ENCODE data around the gene GNG12.

- TF ChIP-seq, protein P1, sequence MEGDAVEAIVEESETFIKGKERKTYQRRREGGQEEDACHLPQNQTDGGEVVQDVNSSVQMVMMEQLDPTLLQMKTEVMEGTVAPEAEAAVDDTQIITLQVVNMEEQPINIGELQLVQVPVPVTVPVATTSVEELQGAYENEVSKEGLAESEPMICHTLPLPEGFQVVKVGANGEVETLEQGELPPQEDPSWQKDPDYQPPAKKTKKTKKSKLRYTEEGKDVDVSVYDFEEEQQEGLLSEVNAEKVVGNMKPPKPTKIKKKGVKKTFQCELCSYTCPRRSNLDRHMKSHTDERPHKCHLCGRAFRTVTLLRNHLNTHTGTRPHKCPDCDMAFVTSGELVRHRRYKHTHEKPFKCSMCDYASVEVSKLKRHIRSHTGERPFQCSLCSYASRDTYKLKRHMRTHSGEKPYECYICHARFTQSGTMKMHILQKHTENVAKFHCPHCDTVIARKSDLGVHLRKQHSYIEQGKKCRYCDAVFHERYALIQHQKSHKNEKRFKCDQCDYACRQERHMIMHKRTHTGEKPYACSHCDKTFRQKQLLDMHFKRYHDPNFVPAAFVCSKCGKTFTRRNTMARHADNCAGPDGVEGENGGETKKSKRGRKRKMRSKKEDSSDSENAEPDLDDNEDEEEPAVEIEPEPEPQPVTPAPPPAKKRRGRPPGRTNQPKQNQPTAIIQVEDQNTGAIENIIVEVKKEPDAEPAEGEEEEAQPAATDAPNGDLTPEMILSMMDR (IDR thresholded peaks at IDR 0.05) = no peak
- TF ChIP-seq, protein P2, sequence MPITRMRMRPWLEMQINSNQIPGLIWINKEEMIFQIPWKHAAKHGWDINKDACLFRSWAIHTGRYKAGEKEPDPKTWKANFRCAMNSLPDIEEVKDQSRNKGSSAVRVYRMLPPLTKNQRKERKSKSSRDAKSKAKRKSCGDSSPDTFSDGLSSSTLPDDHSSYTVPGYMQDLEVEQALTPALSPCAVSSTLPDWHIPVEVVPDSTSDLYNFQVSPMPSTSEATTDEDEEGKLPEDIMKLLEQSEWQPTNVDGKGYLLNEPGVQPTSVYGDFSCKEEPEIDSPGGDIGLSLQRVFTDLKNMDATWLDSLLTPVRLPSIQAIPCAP (CRISPR knock-in tag; IDR thresholded peaks at IDR 0.05) = no peak
- TF ChIP-seq ESRRA (CRISPR knock-in tag; IDR thresholded peaks at IDR 0.05; ENCODE audit: borderline replicate concordance) = no peak
These were observed 36.0 kb upstream of the GNG12 start for GRCh38 chr1:67869233-67869632.
